DMS53 (cell line): Measurements from ENCODE around the gene FZR1.

Source experiments
- DNase-seq: peaks from one replicate; lab custom pipeline; 2025; lab: John Stamatoyannopoulos, UW

Gene FZR1

GRCh38 chr19:3505598-3506383, at the start of gene FZR1:
FZR1 (plus strand) TSS chr19:3506311; CDS start chr19:3522990, 16,679 bp downstream.
- peak; percentile 98 for DNase-seq

- DNase-seq: no peak
Measured at GRCh38 chr19:3456925-3457527, 49.1 kb upstream of the FZR1 start.

- DNase-seq: no peak
Measured at GRCh38 chr19:3457528-3458228, 48.4 kb upstream of the FZR1 start.

GRCh38 chr19:3458229-3459088, 47.7 kb upstream of the FZR1 start:
- DNase-seq: no peak

- peak; percentile 28 for DNase-seq
Measured at GRCh38 chr19:3459089-3459881, 46.8 kb upstream of the FZR1 start.

- DNase-seq: no peak
Measured at GRCh38 chr19:3459965-3460582, 46.0 kb upstream of the FZR1 start.

GRCh38 chr19:3462991-3463713, 43.0 kb upstream of the FZR1 start:
- no peak for DNase-seq

GRCh38 chr19:3463714-3464586, 42.2 kb upstream of the FZR1 start:
- DNase-seq: no peak

GRCh38 chr19:3464587-3465235, 41.4 kb upstream of the FZR1 start:
- DNase-seq: no peak

GRCh38 chr19:3465552-3465951, 40.6 kb upstream of the FZR1 start:
- no peak for DNase-seq

GRCh38 chr19:3466635-3467034, 39.5 kb upstream of the FZR1 start:
- DNase-seq: no peak

- DNase-seq: no peak
Measured at GRCh38 chr19:3467437-3468198, 38.5 kb upstream of the FZR1 start.

GRCh38 chr19:3468211-3468610, 37.9 kb upstream of the FZR1 start:
- DNase-seq: no peak

- no peak for DNase-seq
Measured at GRCh38 chr19:3469638-3470499, 36.2 kb upstream of the FZR1 start.

GRCh38 chr19:3470500-3471128, 35.5 kb upstream of the FZR1 start:
- no peak for DNase-seq

GRCh38 chr19:3471954-3472655, 34.0 kb upstream of the FZR1 start:
- no peak for DNase-seq
